Neural crest cell (in vitro differentiated cells): ENCODE measurements around the gene WDR5B. TPM values are rescaled to one million over a fixed set of nuclear protein-coding genes. Genes with fewer than 3 reads are reported as not detected.

Source experiments
- DNase-seq: peaks from one replicate; pipeline ENCODE4 v3.0.0; 2021; ENCODE audit warnings: low read depth, mixed read lengths, low spot score
- H3K27ac Mint-ChIP-seq: one replicate; pipeline ENCODE4 v1.8.0; 2021; ENCODE audit warnings: mild to moderate bottlenecking, mixed read lengths; ENCODE audit not compliant: unreplicated experiment
- H3K27me3 Mint-ChIP-seq: 2 replicates; pipeline ENCODE4 v1.8.0; 2021; ENCODE audit warnings: low read depth, mild to moderate bottlenecking, mixed read lengths
- H3K36me3 Mint-ChIP-seq: 2 replicates; pipeline ENCODE4 v1.8.0; 2021; ENCODE audit warnings: low read depth, mild to moderate bottlenecking, mixed read lengths
- H3K4me1 Mint-ChIP-seq: 2 replicates; pipeline ENCODE4 v1.8.0; 2021; ENCODE audit warnings: mixed read lengths
- H3K4me3 Mint-ChIP-seq: one replicate; pipeline ENCODE4 v1.8.0; 2021; ENCODE audit warnings: mild to moderate bottlenecking, mixed read lengths
- H3K9me3 Mint-ChIP-seq: 2 replicates; pipeline ENCODE4 v1.8.0; 2021; ENCODE audit warnings: mixed read lengths
- total RNA-seq: library from RNA; stranded (reverse); gene quantifications from 2 replicates; pipeline ENCODE4 v1.2.1, GENCODE V29; 2021
- TF ChIP-seq, protein P1 (sequence below): fragments of 200-600 bp; sonication (generic); conservative IDR thresholded peaks from 2 replicates; pipeline ENCODE4 v1.5.0; 2021; ENCODE audit warnings: antibody characterized with exemption, mild to moderate bottlenecking

The WDR5B gene
- total RNA-seq, 1 donor from 2014 or later, result 6.8 TPM

DNA sequence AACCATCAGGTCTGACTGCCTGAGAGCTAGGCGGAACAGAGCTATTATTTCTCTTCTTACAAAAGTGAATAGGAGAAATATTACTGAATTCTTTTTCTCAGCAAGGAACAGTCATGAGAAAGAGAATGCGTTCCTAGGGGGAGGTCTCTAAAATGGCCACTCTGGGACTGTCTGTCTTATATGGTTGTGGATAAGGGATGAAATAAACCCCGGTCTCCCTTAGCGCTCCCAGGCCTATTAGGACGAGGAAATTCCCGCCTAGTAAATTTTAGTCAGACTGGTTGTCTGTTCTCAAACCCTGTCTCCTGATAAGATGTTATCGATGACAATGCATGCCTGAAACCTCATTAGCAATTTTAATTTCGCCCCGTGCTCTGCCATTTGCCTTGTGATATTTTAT, 20.1 kb upstream of the WDR5B start:
- peaks cover 37% of the 10 kb centered on the region for H3K36me3 Mint-ChIP-seq
- no peak for DNase-seq
- H3K27me3 Mint-ChIP-seq, result no peaks in the 10 kb centered on the region
- peaks cover 6% of the 10 kb centered on the region for H3K9me3 Mint-ChIP-seq
- TF ChIP-seq, protein P1, sequence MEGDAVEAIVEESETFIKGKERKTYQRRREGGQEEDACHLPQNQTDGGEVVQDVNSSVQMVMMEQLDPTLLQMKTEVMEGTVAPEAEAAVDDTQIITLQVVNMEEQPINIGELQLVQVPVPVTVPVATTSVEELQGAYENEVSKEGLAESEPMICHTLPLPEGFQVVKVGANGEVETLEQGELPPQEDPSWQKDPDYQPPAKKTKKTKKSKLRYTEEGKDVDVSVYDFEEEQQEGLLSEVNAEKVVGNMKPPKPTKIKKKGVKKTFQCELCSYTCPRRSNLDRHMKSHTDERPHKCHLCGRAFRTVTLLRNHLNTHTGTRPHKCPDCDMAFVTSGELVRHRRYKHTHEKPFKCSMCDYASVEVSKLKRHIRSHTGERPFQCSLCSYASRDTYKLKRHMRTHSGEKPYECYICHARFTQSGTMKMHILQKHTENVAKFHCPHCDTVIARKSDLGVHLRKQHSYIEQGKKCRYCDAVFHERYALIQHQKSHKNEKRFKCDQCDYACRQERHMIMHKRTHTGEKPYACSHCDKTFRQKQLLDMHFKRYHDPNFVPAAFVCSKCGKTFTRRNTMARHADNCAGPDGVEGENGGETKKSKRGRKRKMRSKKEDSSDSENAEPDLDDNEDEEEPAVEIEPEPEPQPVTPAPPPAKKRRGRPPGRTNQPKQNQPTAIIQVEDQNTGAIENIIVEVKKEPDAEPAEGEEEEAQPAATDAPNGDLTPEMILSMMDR, result no peak
- no peak overlapping the region for H3K27ac Mint-ChIP-seq
- H3K4me1 Mint-ChIP-seq, result no peaks in the 10 kb centered on the region
- H3K4me3 Mint-ChIP-seq, result no peak overlapping the region

DNA sequence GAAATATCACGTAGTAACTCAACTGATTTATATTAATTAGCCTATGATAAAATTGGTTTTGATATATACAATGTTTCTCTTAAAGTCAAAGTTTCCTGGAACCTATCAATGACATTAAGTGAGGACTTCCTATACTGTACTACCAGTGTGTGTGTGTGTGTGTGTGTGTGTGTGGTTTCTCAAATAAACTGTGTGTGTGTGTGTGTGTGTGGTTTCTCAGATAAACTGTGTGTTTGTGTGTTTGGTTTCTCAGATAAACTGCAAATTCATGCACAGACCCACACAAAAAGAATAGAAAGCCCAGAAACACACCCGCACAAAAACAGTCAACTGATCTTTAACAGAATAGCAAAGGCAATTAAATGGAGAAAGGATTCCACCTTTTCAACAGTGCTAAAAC, 14.5 kb upstream of the WDR5B start:
- Mint-ChIP-seq H3K36me3 (peaks cover 26% of the 10 kb centered on the region), H3K4me3 (no peak overlapping the region), H3K9me3 (no peaks in the 10 kb centered on the region), H3K27ac (no peak overlapping the region), H3K4me1 (no peaks in the 10 kb centered on the region), H3K27me3 (no peaks in the 10 kb centered on the region)
- DNase-seq, result no peak
- TF ChIP-seq, protein P1, result no peak

DNA sequence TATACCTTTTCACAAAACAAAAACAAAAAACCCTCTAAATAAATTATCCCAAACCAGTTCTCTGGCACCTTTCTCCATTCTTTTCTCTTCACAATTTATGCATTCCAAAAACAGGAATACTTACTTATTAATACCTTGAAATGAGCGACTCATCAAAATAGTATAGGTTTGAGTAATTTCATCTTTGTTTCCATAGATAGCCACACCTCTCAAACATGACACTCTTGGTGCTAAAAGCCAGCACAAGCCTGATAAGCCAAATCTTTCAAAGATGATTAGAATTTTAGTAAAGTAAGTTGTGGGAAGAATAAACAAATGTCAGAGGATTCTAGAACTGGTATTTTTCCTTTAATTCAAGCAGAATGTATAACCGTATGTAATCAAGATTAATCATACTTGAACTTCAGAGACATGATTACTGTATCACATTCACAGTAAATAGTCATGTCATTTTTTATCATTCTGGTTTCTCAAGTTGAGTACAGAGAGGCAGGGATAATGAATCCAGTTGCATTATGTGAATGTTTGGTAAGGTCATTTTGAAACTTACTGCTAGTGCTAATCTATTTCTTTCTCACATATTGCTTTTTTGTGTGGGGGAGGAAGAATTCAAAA, 12.1 kb upstream of the WDR5B start:
- Mint-ChIP-seq H3K36me3 (peaks cover 22% of the 10 kb centered on the region), H3K4me1 (no peaks in the 10 kb centered on the region), H3K4me3 (no peak overlapping the region), H3K9me3 (no peaks in the 10 kb centered on the region), H3K27ac (no peak overlapping the region), H3K27me3 (no peaks in the 10 kb centered on the region)
- TF ChIP-seq, protein P1, result no peak
- DNase-seq, result no peak

DNA sequence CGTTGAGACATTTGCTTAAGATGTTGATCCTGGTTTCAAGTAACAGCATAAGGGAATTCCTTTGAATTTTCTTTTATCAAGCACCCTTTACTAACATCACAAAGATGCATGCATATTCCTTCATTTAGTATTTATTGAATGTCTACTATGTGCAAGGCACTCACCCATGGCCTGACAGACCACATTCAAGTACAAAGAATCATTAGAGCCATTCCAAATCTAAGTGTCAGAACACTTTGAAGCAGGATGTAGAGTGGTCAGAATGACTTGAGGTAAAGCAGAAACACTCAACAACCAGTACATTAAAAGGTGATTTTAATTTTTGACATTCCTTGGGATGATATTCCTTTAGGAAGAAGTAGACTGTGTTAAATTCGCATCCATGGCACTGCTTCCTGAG, 6.0 kb upstream of the WDR5B start:
- no peak for DNase-seq
- peaks cover 3% of the 10 kb centered on the region for H3K4me1 Mint-ChIP-seq
- TF ChIP-seq, protein P1, result no peak

DNA sequence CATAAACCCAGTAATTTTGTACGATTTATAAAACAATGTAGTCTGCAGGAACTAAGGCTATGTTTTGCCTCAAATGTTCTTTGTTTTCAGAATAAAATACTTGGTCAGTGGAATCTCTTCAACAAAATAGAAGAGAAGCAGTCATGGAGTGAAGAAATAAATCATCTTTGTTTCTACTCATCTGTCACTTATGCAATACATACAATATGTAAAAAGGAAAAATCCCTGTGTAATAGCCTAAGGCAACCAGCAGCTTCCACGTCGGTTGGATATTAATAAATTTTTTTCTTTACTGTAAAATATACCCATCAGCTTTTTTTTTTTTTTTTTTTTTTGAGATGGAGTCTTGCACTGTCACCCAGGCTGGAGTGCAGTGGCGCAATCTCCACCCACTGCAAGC, 5.2 kb upstream of the WDR5B start:
- Mint-ChIP-seq H3K27ac (no peak overlapping the region), H3K4me3 (no peak overlapping the region), H3K27me3 (peaks cover under 1% of the 10 kb centered on the region), H3K4me1 (peaks cover 10% of the 10 kb centered on the region), H3K9me3 (no peaks in the 10 kb centered on the region), H3K36me3 (peaks cover 3% of the 10 kb centered on the region)
- TF ChIP-seq, protein P1, result no peak
- no peak for DNase-seq

More for the DNA sequence above, 6.0 kb upstream of the WDR5B start:
- Mint-ChIP-seq H3K27me3 (no peaks in the 10 kb centered on the region), H3K4me3 (no peak overlapping the region), H3K36me3 (peaks cover 7% of the 10 kb centered on the region), H3K9me3 (no peaks in the 10 kb centered on the region), H3K27ac (no peak overlapping the region)
